HepG2 (cell line): Measurements from ENCODE around the gene RPS6KB2. TPM values are rescaled to one million over a fixed set of nuclear protein-coding genes. Genes with fewer than 3 reads are reported as not detected.
A peak's percentile ranks its signal among the peaks of the same experiment; 100 is the strongest.

Source experiments
- ARHGAP35 ChIP-seq: sonication (generic); formaldehyde crosslinking; IDR thresholded peaks from 2 replicates; pipeline ENCODE4 v1.9.0; 2022; ENCODE audit warnings: mild to moderate bottlenecking, inconsistent platforms, moderate library complexity, missing genetic modification reagents, borderline replicate concordance
- ARID3A ChIP-seq: IDR thresholded peaks from 2 replicates; pipeline ENCODE4 v1.6.1; 2012; ENCODE audit warnings: low read depth, low read length, improper control_type of control experiment
- ASH2L ChIP-seq: fragments of 300-600, 200-600 bp; sonication (generic); IDR thresholded peaks from 2 replicates; pipeline ENCODE4 v1.7.0; 2017; ENCODE audit warnings: low read depth, mild to moderate bottlenecking, moderate library complexity, mixed read lengths, low read length; ENCODE audit not compliant: insufficient read length
- HDAC6 ChIP-seq: fragments of 200-600 bp; sonication (generic); IDR thresholded peaks from 2 replicates; pipeline ENCODE4 v1.7.0; 2017; ENCODE audit warnings: mild to moderate bottlenecking, antibody characterized with exemption, low read length, low read depth
- HIC2 ChIP-seq: sonication (generic); formaldehyde crosslinking; IDR thresholded peaks from 2 replicates; pipeline ENCODE4 v1.9.0; 2022; ENCODE audit warnings: low read depth, missing genetic modification reagents
- HNRNPLL ChIP-seq: fragments of 200-400 bp; formaldehyde crosslinking; IDR thresholded peaks from 2 replicates; pipeline ENCODE4 v1.6.1; 2017; ENCODE audit warnings: mild to moderate bottlenecking, low read depth, low read length; ENCODE audit not compliant: poor library complexity, severe bottlenecking
- IRF2 ChIP-seq: IDR thresholded peaks from 2 replicates; pipeline ENCODE4 v1.6.1; 2018; ENCODE audit warnings: missing genetic modification reagents, missing compliant biosample characterization
- KDM2A ChIP-seq: sonication (generic); formaldehyde crosslinking; IDR thresholded peaks from 2 replicates; pipeline ENCODE4 v1.4.0; 2020; ENCODE audit warnings: low read depth, missing genetic modification reagents, borderline replicate concordance
- MAX ChIP-seq: IDR thresholded peaks from 2 replicates; pipeline ENCODE4 v1.6.1; 2012; ENCODE audit warnings: inconsistent platforms
- MXI1 ChIP-seq: IDR thresholded peaks from 3 replicates; pipeline ENCODE4 v1.6.1; 2012; ENCODE audit warnings: low read depth, low read length, inconsistent platforms, borderline replicate concordance
- NR3C1 ChIP-seq: sonication (generic); formaldehyde crosslinking; IDR thresholded peaks from 2 replicates; pipeline ENCODE4 v1.4.0; 2020; ENCODE audit warnings: missing genetic modification reagents
- SP1 ChIP-seq, 2 experiments: fragments of 450-650 bp in 1 of 2; sonication (generic) in 1 of 2; formaldehyde crosslinking in 1 of 2; IDR thresholded peaks; 2 replicates each; pipeline versions ENCODE4 v1.4.0 to v1.6.1; 2016 to 2020; ENCODE audit warnings: missing genetic modification reagents in 1 of 2
- TEAD3 ChIP-seq: optimal IDR thresholded peaks from 2 replicates; pipeline ENCODE3; 2016; ENCODE audit warnings: borderline replicate concordance
- ZNF550 ChIP-seq: sonication (generic); formaldehyde crosslinking; IDR thresholded peaks from 2 replicates; pipeline ENCODE4 v1.4.0; 2020; ENCODE audit warnings: mild to moderate bottlenecking, missing genetic modification reagents, borderline replicate concordance
- ZNF749 ChIP-seq: sonication (generic); formaldehyde crosslinking; IDR thresholded peaks from 2 replicates; pipeline ENCODE4 v1.8.0; 2022; ENCODE audit warnings: mild to moderate bottlenecking, missing genetic modification reagents, moderate library complexity, borderline replicate concordance
- ZNF772 ChIP-seq: sonication (generic); formaldehyde crosslinking; IDR thresholded peaks from 2 replicates; pipeline ENCODE4 v1.5.0; 2020; ENCODE audit warnings: mild to moderate bottlenecking, missing genetic modification reagents
- polyA plus RNA-seq, 8 experiments: library from polyadenylated mRNA; depleted of rRNA in 3 of 8; stranded (reverse) in 7 of 8; unstranded in 1 of 8; fragments of >200 nt; fragmentation: Illumina TruSeq in 4 of 8; extraction: Trizol in 4 of 8; gene quantifications; 2 replicates each; pipeline versions ENCODE4 v1.2.1 to v1.2.3, GENCODE V29; 2011 to 2016; ENCODE audit warnings: low read depth in 4 of 8, missing spikeins in 1 of 8, mixed read lengths in 1 of 8; ENCODE audit not compliant: insufficient read depth in 1 of 8
- total RNA-seq, 5 experiments: library from RNA; depleted of rRNA; stranded (reverse); fragments of >200 nt; fragmentation: Illumina TruSeq; extraction: Trizol; gene quantifications; 2 replicates each; pipeline ENCODE4 v1.2.3, GENCODE V29; 2016; ENCODE audit warnings: low read depth in 1 of 5
- TF ChIP-seq, protein P1 (sequence below): sonication (generic); formaldehyde crosslinking; IDR thresholded peaks from 2 replicates; pipeline ENCODE4 v1.4.0; 2020; ENCODE audit warnings: missing genetic modification reagents, borderline replicate concordance
- TF ChIP-seq, protein P2 (sequence below): sonication (generic); formaldehyde crosslinking; IDR thresholded peaks from 2 replicates; pipeline ENCODE4 v1.5.0; 2020; ENCODE audit warnings: missing genetic modification reagents

Gene RPS6KB2
- total and polyA plus RNA-seq, 2 of the 13 experiments (the other 11 are each of a cell fraction or from before 2014, with no cell fraction given) = 52.9 to 54.8 TPM

GRCh38 chr11:67463680-67464410, 35.6 kb downstream of the RPS6KB2 start (continued):
- TF ChIP-seq ARID3A (no peak), ARHGAP35 (CRISPR knock-in tag) (0 out of 2 replicates have a peak, but pooled peaks have one; percentile 22), ZNF749 (no peak), MXI1 (peak; percentile 21; the same call in 1 of the 3 replicates), ZNF550 (CRISPR knock-in tag) (0 out of 2 replicates have a peak, but pooled peaks have one; percentile 68), NR3C1 (no peak), TEAD3 (CRISPR knock-in tag) (peak; percentile 45), MAX (peak; percentile 73), IRF2 (peak; percentile 13; the same call in 1 of the 2 replicates), HNRNPLL (peak; percentile 36), HDAC6 (no peak), HIC2 (peak; percentile 96), KDM2A (CRISPR knock-in tag) (peak; percentile 54), ZNF772 (CRISPR knock-in tag) (no peak), SP1 (IDR thresholded peaks at IDR 0.05) (no peak), SP1 (CRISPR knock-in tag; IDR thresholded peaks at IDR 0.05) (peak; percentile 35; the same call in 1 of the 2 replicates), ASH2L (no peak)
- TF ChIP-seq, protein P1, sequence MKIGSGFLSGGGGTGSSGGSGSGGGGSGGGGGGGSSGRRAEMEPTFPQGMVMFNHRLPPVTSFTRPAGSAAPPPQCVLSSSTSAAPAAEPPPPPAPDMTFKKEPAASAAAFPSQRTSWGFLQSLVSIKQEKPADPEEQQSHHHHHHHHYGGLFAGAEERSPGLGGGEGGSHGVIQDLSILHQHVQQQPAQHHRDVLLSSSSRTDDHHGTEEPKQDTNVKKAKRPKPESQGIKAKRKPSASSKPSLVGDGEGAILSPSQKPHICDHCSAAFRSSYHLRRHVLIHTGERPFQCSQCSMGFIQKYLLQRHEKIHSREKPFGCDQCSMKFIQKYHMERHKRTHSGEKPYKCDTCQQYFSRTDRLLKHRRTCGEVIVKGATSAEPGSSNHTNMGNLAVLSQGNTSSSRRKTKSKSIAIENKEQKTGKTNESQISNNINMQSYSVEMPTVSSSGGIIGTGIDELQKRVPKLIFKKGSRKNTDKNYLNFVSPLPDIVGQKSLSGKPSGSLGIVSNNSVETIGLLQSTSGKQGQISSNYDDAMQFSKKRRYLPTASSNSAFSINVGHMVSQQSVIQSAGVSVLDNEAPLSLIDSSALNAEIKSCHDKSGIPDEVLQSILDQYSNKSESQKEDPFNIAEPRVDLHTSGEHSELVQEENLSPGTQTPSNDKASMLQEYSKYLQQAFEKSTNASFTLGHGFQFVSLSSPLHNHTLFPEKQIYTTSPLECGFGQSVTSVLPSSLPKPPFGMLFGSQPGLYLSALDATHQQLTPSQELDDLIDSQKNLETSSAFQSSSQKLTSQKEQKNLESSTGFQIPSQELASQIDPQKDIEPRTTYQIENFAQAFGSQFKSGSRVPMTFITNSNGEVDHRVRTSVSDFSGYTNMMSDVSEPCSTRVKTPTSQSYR = peak; percentile 94
- TF ChIP-seq, protein P2, sequence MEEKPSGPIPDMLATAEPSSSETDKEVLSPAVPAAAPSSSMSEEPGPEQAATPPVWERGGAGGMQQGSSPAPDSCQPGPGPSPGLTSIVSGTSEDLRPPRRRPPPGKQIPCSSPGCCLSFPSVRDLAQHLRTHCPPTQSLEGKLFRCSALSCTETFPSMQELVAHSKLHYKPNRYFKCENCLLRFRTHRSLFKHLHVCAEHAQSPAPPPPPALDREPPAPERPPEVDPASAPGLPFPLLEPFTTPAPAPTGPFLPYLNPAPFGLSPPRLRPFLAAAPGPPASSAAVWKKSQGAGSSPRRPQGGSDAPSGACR = no peak
